Neural progenitor cell (in vitro differentiated cells): ENCODE data around the gene PRRT1B. TPM values are rescaled to one million over a fixed set of nuclear protein-coding genes. Genes with fewer than 3 reads are reported as not detected.

Experiments used
- DNase-seq: peaks from one replicate; pipeline ENCODE4 v3.0.0-alpha.2; 2016; ENCODE audit warnings: low spot score
- H2AFZ ChIP-seq: fragments of 200-600 bp; sonication (generic); replicated peaks from 2 replicates; pipeline ENCODE4 v1.6.1; 2016; ENCODE audit warnings: antibody characterized with exemption
- H3F3A ChIP-seq: fragments of 200-600 bp; sonication (generic); 2 replicates; pipeline ENCODE4 v1.6.1; 2016; ENCODE audit warnings: antibody characterized with exemption, low read depth
- H3K27ac ChIP-seq: fragments of 200-600 bp; sonication (generic); 2 replicates; pipeline ENCODE4 v1.5.1; 2016; ENCODE audit warnings: mild to moderate bottlenecking
- H3K27me3 ChIP-seq: fragments of 200-600 bp; sonication (generic); 2 replicates; pipeline ENCODE4 v1.6.1; 2016; ENCODE audit warnings: mild to moderate bottlenecking, moderate library complexity
- H3K36me3 ChIP-seq: fragments of 200-600 bp; sonication (generic); 2 replicates; pipeline ENCODE4 v1.5.1; 2016
- H3K4me1 ChIP-seq: fragments of 200-600 bp; sonication (generic); 2 replicates; pipeline ENCODE4 v1.6.1; 2016; ENCODE audit warnings: mixed run types
- H3K4me2 ChIP-seq: fragments of 200-600 bp; sonication (generic); 2 replicates; pipeline ENCODE4 v1.6.1; 2016
- H3K4me3 ChIP-seq: fragments of 200-600 bp; sonication (generic); 2 replicates; pipeline ENCODE4 v1.5.1; 2016
- H3K79me2 ChIP-seq: fragments of 200-600 bp; sonication (generic); 2 replicates; pipeline ENCODE4 v1.6.1; 2016; ENCODE audit warnings: low read depth
- H3K9ac ChIP-seq: fragments of 200-600 bp; sonication (generic); 2 replicates; pipeline ENCODE4 v1.6.1; 2016
- H3K9me3 ChIP-seq: fragments of 200-600 bp; sonication (generic); 2 replicates; pipeline ENCODE4 v1.5.1; 2016; ENCODE audit warnings: low read depth
- H4K20me1 ChIP-seq: fragments of 200-600 bp; sonication (generic); 2 replicates; pipeline ENCODE4 v1.6.1; 2016; ENCODE audit warnings: low read depth
- H3K27ac Mint-ChIP-seq: 3 replicates; pipeline ENCODE4 v1.8.0; 2021; ENCODE audit warnings: mixed read lengths
- H3K27me3 Mint-ChIP-seq: 2 replicates; pipeline ENCODE4 v1.8.0; 2022; ENCODE audit warnings: low read depth, mild to moderate bottlenecking, inconsistent platforms, moderate library complexity, mixed read lengths; ENCODE audit not compliant: insufficient read depth
- H3K36me3 Mint-ChIP-seq: 3 replicates; pipeline ENCODE4 v1.8.0; 2021; ENCODE audit warnings: mixed read lengths
- H3K4me1 Mint-ChIP-seq: 3 replicates; pipeline ENCODE4 v1.8.0; 2021; ENCODE audit warnings: mixed read lengths
- H3K4me3 Mint-ChIP-seq: 3 replicates; pipeline ENCODE4 v1.8.0; 2021; ENCODE audit warnings: mild to moderate bottlenecking, moderate library complexity, mixed read lengths
- H3K9me3 Mint-ChIP-seq: 3 replicates; pipeline ENCODE4 v1.8.0; 2020; ENCODE audit warnings: mixed read lengths
- EZH2 ChIP-seq: fragments of 200-600 bp; sonication (generic); IDR thresholded peaks from 2 replicates; pipeline ENCODE4 v1.6.1; 2017; ENCODE audit warnings: antibody characterized with exemption, mild to moderate bottlenecking, moderate library complexity
- EZH2phosphoT487 ChIP-seq: fragments of 200-600 bp; sonication (generic); IDR thresholded peaks from 2 replicates; pipeline ENCODE4 v1.6.1; 2017; ENCODE audit warnings: antibody characterized with exemption
- total RNA-seq: library from RNA; depleted of rRNA; stranded (reverse); fragments of >200 nt; gene quantifications from 2 replicates; pipeline ENCODE4 v1.2.3, GENCODE V29; 2015; ENCODE audit warnings: low replicate concordance
- TF ChIP-seq, protein P1 (sequence below): fragments of 200-600 bp; sonication (generic); IDR thresholded peaks from 2 replicates; pipeline ENCODE4 v1.5.1; 2017; ENCODE audit warnings: antibody characterized with exemption, mild to moderate bottlenecking

The PRRT1B gene
- total RNA-seq, 1 donor from 2014 or later: not detected

DNA sequence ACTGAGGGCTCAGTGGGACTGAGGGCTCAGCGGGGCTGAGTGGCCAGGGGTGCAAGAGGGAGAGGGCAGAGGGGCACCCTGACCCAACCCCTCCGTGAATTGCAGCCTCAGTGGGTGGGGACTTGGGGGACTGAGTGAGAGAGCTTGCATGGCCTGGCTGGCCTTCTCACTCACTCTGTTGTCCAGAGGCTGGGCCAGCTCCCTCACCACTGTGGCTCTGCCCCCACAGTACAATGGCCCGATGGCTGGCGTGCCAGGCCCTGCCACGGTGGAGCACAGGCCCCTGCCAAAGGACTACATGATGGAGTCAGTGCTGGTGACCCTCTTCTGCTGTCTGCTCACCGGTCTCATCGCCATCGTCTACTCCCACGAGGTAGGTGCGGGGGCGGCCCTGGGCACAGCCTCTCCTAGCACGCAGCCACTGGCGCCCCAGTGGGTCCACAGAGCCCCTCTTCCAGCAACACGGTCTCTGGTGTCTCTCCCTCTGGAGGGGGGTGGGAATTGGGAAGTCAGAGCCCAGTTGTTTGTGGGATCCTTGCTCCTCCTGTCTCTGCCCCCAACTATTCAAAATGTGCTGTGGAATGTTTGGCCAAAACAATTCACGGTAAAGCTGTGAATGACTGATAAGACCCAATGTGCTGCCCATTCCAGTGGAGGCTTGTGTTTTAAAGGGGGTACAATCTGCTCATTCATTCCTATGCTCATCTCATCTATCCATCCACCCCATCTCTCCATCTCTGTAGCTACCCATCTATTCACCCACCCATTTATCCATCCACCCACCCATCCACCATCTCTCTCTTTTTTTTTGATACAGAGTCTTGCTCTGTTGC, 10.7 kb downstream of the PRRT1B start:
- no peaks in the 10 kb centered on the region for H3K4me1 ChIP-seq
- no peaks in the 10 kb centered on the region for H3K79me2 ChIP-seq
- Mint-ChIP-seq H3K27me3 (peaks cover 28% of the 10 kb centered on the region), H3K27ac (no peak overlapping the region), H3K4me3 (no peak overlapping the region), H3K9me3 (peaks cover 18% of the 10 kb centered on the region), H3K36me3 (no peaks in the 10 kb centered on the region), H3K4me1 (no peaks in the 10 kb centered on the region)
- H3K4me3 ChIP-seq: no peak overlapping the region
- H2AFZ ChIP-seq: no peak overlapping the region
- no peak overlapping the region for H3K9ac ChIP-seq
- no peak for DNase-seq
- peaks cover 12% of the 10 kb centered on the region for H3K9me3 ChIP-seq
- H3K4me2 ChIP-seq: no peak overlapping the region
- H3K36me3 ChIP-seq: peaks cover 3% of the 10 kb centered on the region
- peaks cover 42% of the 10 kb centered on the region for H3K27me3 ChIP-seq
- H3K27ac ChIP-seq: no peak overlapping the region
- no peaks in the 10 kb centered on the region for H4K20me1 ChIP-seq
- TF ChIP-seq EZH2phosphoT487: no peak
- no peaks in the 10 kb centered on the region for H3F3A ChIP-seq

DNA sequence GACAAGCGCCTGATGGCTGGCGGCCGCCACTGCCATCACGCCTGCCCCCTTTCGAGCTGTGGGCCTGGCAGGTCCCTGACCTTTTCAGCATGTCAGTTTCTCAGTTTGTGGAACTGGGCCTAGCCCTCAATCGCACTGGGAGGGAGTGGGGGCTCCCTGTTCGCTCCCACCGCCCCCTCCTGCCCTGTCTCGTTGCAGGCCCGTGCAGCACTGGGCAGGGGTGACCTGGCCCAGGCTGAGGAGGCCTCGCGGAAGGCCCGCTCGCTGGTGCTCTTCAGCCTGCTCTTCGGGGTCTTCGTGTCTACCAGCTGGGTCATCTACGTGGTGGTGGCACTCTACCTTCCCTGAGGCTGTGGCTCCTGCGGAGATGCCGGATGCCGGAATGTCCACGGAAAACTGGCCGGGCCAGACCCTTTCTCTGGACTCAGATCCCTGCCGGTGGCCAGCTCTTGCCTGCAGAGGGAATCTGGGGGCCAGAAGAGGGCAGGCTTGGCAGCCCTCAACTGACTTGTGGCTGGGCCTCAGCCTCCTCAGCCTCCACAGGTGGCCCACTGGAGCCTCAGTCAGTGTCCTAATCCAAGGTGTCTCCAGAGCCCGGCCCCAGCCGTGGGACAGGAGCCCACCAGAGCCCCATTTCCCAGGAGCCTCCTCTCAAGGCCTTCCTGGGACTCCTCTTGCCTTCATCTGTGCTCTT, 12.7 kb downstream of the PRRT1B start:
- Mint-ChIP-seq H3K27ac (no peak overlapping the region), H3K9me3 (peaks cover 22% of the 10 kb centered on the region), H3K36me3 (no peaks in the 10 kb centered on the region), H3K27me3 (peaks cover 20% of the 10 kb centered on the region), H3K4me3 (no peak overlapping the region), H3K4me1 (no peaks in the 10 kb centered on the region)
- peaks cover 3% of the 10 kb centered on the region for H3K36me3 ChIP-seq
- H3K4me1 ChIP-seq: no peaks in the 10 kb centered on the region
- H3F3A ChIP-seq: no peaks in the 10 kb centered on the region
- no peak overlapping the region for H3K27ac ChIP-seq
- H3K9ac ChIP-seq: no peak overlapping the region
- peaks cover 12% of the 10 kb centered on the region for H3K9me3 ChIP-seq
- TF ChIP-seq EZH2phosphoT487 (no peak), EZH2 (no peak)
- TF ChIP-seq, protein P1, sequence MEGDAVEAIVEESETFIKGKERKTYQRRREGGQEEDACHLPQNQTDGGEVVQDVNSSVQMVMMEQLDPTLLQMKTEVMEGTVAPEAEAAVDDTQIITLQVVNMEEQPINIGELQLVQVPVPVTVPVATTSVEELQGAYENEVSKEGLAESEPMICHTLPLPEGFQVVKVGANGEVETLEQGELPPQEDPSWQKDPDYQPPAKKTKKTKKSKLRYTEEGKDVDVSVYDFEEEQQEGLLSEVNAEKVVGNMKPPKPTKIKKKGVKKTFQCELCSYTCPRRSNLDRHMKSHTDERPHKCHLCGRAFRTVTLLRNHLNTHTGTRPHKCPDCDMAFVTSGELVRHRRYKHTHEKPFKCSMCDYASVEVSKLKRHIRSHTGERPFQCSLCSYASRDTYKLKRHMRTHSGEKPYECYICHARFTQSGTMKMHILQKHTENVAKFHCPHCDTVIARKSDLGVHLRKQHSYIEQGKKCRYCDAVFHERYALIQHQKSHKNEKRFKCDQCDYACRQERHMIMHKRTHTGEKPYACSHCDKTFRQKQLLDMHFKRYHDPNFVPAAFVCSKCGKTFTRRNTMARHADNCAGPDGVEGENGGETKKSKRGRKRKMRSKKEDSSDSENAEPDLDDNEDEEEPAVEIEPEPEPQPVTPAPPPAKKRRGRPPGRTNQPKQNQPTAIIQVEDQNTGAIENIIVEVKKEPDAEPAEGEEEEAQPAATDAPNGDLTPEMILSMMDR: no peak
- H3K27me3 ChIP-seq: peaks cover 39% of the 10 kb centered on the region
- no peak overlapping the region for H2AFZ ChIP-seq
- no peak overlapping the region for H3K4me3 ChIP-seq
- no peaks in the 10 kb centered on the region for H4K20me1 ChIP-seq
- no peaks in the 10 kb centered on the region for H3K79me2 ChIP-seq
- H3K4me2 ChIP-seq: no peak overlapping the region
- no peak for DNase-seq

DNA sequence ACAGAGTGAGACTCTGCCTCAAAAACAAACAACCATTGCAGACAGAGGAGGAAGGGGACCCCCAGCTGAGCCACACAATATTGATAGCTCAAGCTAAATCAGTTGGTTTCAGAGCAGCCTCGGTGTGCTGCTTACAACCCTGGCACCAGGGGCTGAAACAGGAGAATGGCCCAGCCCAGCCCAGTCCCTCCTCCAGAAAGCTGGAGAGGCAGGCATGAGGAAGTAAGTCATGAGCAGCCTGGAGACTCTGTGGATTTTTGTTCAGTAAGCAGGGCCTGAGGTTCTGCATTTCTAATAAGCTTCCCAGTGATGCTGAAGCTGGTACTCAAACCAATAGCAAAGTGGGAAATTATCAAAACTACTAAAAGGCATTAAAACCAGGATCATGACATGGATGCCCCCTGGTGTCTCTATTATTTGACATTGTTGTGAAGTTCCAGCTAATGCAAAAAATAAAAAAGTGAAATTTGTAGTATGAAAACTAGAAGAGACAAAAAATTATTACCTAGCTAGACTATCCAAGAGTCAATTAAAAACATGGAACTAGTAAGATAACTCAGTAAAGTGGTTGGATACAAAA, 14.2 kb downstream of the PRRT1B start:
- Mint-ChIP-seq H3K27ac (no peak overlapping the region), H3K4me1 (no peaks in the 10 kb centered on the region), H3K4me3 (no peak overlapping the region), H3K9me3 (peaks cover 18% of the 10 kb centered on the region), H3K27me3 (peaks cover 17% of the 10 kb centered on the region), H3K36me3 (no peaks in the 10 kb centered on the region)
- no peak for DNase-seq
- H3K9me3 ChIP-seq: peaks cover 12% of the 10 kb centered on the region
- H2AFZ ChIP-seq: no peak overlapping the region
- no peak overlapping the region for H3K27ac ChIP-seq
- no peak overlapping the region for H3K4me3 ChIP-seq
- no peaks in the 10 kb centered on the region for H4K20me1 ChIP-seq
- H3K79me2 ChIP-seq: no peaks in the 10 kb centered on the region
- H3F3A ChIP-seq: no peaks in the 10 kb centered on the region
- no peaks in the 10 kb centered on the region for H3K4me1 ChIP-seq
- peaks cover 3% of the 10 kb centered on the region for H3K36me3 ChIP-seq
- H3K4me2 ChIP-seq: no peak overlapping the region
- H3K9ac ChIP-seq: no peak overlapping the region
- H3K27me3 ChIP-seq: peaks cover 24% of the 10 kb centered on the region
- no peak for TF ChIP-seq EZH2phosphoT487
- TF ChIP-seq, protein P1: no peak
- no peak for TF ChIP-seq EZH2
